IMR-90 (cell line): ENCODE measurements around the gene STARD10. TPM values are rescaled to one million over a fixed set of nuclear protein-coding genes. Genes with fewer than 3 reads are reported as not detected.

ENCODE experiments used
- ATAC-seq: fragments of 200-7000 bp; cut with Tn5 transposase; 2 replicates; pipeline ENCODE4 v1.9.1; 2020; ENCODE audit warnings: low read depth, mild to moderate bottlenecking, moderate library complexity
- BruUV-seq: library from RNA; stranded (reverse); fragments of 400-500 nt; replicated peaks from 2 replicates; lab custom pipeline; 2021; lab: Mats Ljungman, UMichigan
- CTCF ChIA-PET: fragments of 300-600 bp; formaldehyde crosslinking; extraction: SDS; loops from one replicate; lab custom pipeline; 2021; ENCODE audit warnings: antibody characterized with exemption; lab: Yijun Ruan, JAX
- POLR2A ChIA-PET: fragments of 300-600 bp; sonication (Branson Sonifier 250); formaldehyde crosslinking; loops from one replicate; lab custom pipeline; 2022; ENCODE audit warnings: antibody characterized with exemption; ENCODE audit not compliant: unreplicated experiment; lab: Charles Lee
- DNase-seq: peaks from one replicate; pipeline ENCODE4 v3.0.0; 2013
- H2AFZ ChIP-seq: replicated peaks from 2 replicates; pipeline ENCODE3; 2013; ENCODE audit warnings: low read length, mild to moderate bottlenecking; ENCODE audit not compliant: poor library complexity
- H2AK5ac ChIP-seq: 2 replicates; pipeline ENCODE4 v1.6.1; 2013; ENCODE audit warnings: low read depth, low read length, inconsistent platforms
- H2AK9ac ChIP-seq: replicated peaks from 2 replicates; pipeline ENCODE3; 2013; ENCODE audit warnings: mild to moderate bottlenecking, low read depth, low read length, moderate library complexity; ENCODE audit not compliant: poor library complexity
- H2BK120ac ChIP-seq: 2 replicates; pipeline ENCODE4 v1.6.1; 2013; ENCODE audit warnings: low read depth, low read length, inconsistent platforms
- H2BK15ac ChIP-seq: 3 replicates; pipeline ENCODE4 v1.6.1; 2013; ENCODE audit warnings: low read depth, low read length, inconsistent platforms
- H2BK20ac ChIP-seq: 2 replicates; pipeline ENCODE4 v1.6.1; 2013; ENCODE audit warnings: low read depth, mild to moderate bottlenecking, inconsistent platforms, low read length, moderate library complexity
- H2BK5ac ChIP-seq: 2 replicates; pipeline ENCODE4 v1.6.1; 2013; ENCODE audit warnings: mild to moderate bottlenecking, low read depth, low read length, inconsistent platforms; ENCODE audit not compliant: poor library complexity, severe bottlenecking
- H3K14ac ChIP-seq: replicated peaks from 2 replicates; pipeline ENCODE4 v1.6.1; 2013; ENCODE audit warnings: low read depth, low read length, inconsistent platforms
- H3K18ac ChIP-seq: 2 replicates; pipeline ENCODE4 v1.6.1; 2013; ENCODE audit warnings: low read depth, low read length, control low read depth
- H3K23ac ChIP-seq: 2 replicates; pipeline ENCODE4 v1.6.1; 2013; ENCODE audit warnings: low read depth, low read length, inconsistent platforms
- H3K27ac ChIP-seq: 2 replicates; pipeline ENCODE4 v1.5.1; 2013; ENCODE audit warnings: mild to moderate bottlenecking, control low read depth, low read length; ENCODE audit not compliant: insufficient read depth
- H3K27me3 ChIP-seq: 2 replicates; pipeline ENCODE4 v1.6.1; 2013; ENCODE audit warnings: low read length; ENCODE audit not compliant: control insufficient read depth, insufficient read depth
- H3K36me3 ChIP-seq: 2 replicates; pipeline ENCODE4 v1.6.1; 2013; ENCODE audit warnings: low read length, mixed read lengths; ENCODE audit not compliant: control insufficient read depth, insufficient read depth
- H3K4ac ChIP-seq: 2 replicates; pipeline ENCODE4 v1.6.1; 2013; ENCODE audit warnings: low read depth, low read length, inconsistent platforms
- H3K4me1 ChIP-seq: 2 replicates; pipeline ENCODE4 v1.6.1; 2013; ENCODE audit warnings: low read length, mixed read lengths; ENCODE audit not compliant: control insufficient read depth, insufficient read depth
- H3K4me2 ChIP-seq: 2 replicates; pipeline ENCODE4 v1.6.1; 2013; ENCODE audit warnings: low read depth, mild to moderate bottlenecking, control low read depth, low read length, moderate library complexity
- H3K4me3 ChIP-seq: 2 replicates; pipeline ENCODE4 v1.5.1; 2013; ENCODE audit warnings: low read depth, mild to moderate bottlenecking, control low read depth, low read length, moderate library complexity; ENCODE audit not compliant: insufficient read depth
- H3K56ac ChIP-seq: 2 replicates; pipeline ENCODE4 v1.6.1; 2013; ENCODE audit warnings: low read length, inconsistent platforms; ENCODE audit not compliant: insufficient read depth; ENCODE audit errors: extremely low read depth
- H3K79me1 ChIP-seq, 2 experiments: 2 replicates each; pipeline ENCODE4 v1.6.1; 2013; ENCODE audit warnings: low read length in 2 of 2, inconsistent platforms in 1 of 2, low read depth in 1 of 2
- H3K9ac ChIP-seq: 2 replicates; pipeline ENCODE4 v1.6.1; 2013; ENCODE audit warnings: low read depth, low read length, control low read depth
- H3K9me1 ChIP-seq: 2 replicates; pipeline ENCODE4 v1.6.1; 2013; ENCODE audit warnings: low read length, inconsistent platforms; ENCODE audit not compliant: insufficient read depth
- H3K9me3 ChIP-seq: 2 replicates; pipeline ENCODE4 v1.6.1; 2013; ENCODE audit warnings: low read length; ENCODE audit not compliant: control insufficient read depth, insufficient read depth
- H4K20me1 ChIP-seq: 2 replicates; pipeline ENCODE4 v1.6.1; 2013; ENCODE audit warnings: low read length, inconsistent platforms; ENCODE audit not compliant: insufficient read depth
- H4K5ac ChIP-seq: 2 replicates; pipeline ENCODE4 v1.6.1; 2013; ENCODE audit warnings: mild to moderate bottlenecking, low read depth, low read length, control low read depth
- H4K8ac ChIP-seq, 2 experiments: 2 replicates each; pipeline ENCODE4 v1.6.1; 2013; ENCODE audit warnings: low read depth in 2 of 2, low read length in 2 of 2, control low read depth in 1 of 2, inconsistent platforms in 1 of 2
- H4K91ac ChIP-seq: 2 replicates; pipeline ENCODE4 v1.6.1; 2013; ENCODE audit warnings: low read depth, low read length, inconsistent platforms; ENCODE audit not compliant: insufficient read depth
- BHLHE40 ChIP-seq: fragments of 150-350 bp; IDR thresholded peaks from 2 replicates; pipeline ENCODE4 v1.6.1; 2016; ENCODE audit warnings: mild to moderate bottlenecking, low read depth, low read length
- CEBPB ChIP-seq: IDR thresholded peaks from 2 replicates; pipeline ENCODE4 v1.6.1; 2012; ENCODE audit warnings: low read depth, low read length, improper control_type of control experiment
- CHD1 ChIP-seq: IDR thresholded peaks from 2 replicates; pipeline ENCODE4 v1.6.1; 2012; ENCODE audit warnings: low read depth, low read length, improper control_type of control experiment
- MAFK ChIP-seq: IDR thresholded peaks from 2 replicates; pipeline ENCODE4 v1.6.1; 2012; ENCODE audit warnings: low read depth, low read length, improper control_type of control experiment
- MAZ ChIP-seq: IDR thresholded peaks from 2 replicates; pipeline ENCODE4 v1.6.1; 2012; ENCODE audit warnings: low read depth, mild to moderate bottlenecking, low read length, improper control_type of control experiment, moderate library complexity, borderline replicate concordance
- MXI1 ChIP-seq: IDR thresholded peaks from 2 replicates; pipeline ENCODE4 v1.6.1; 2012; ENCODE audit warnings: low read depth, mild to moderate bottlenecking, low read length, moderate library complexity, borderline replicate concordance
- POLR2A ChIP-seq: IDR thresholded peaks from 2 replicates; pipeline ENCODE4 v1.6.1; 2012; ENCODE audit warnings: mild to moderate bottlenecking, low read depth, low read length
- RAD21 ChIP-seq: IDR thresholded peaks from 2 replicates; pipeline ENCODE4 v1.6.1; 2012; ENCODE audit warnings: low read length, improper control_type of control experiment
- RCOR1 ChIP-seq: IDR thresholded peaks from 2 replicates; pipeline ENCODE4 v1.6.1; 2012; ENCODE audit warnings: mild to moderate bottlenecking, low read length, improper control_type of control experiment; ENCODE audit not compliant: insufficient replicate concordance
- SMC3 ChIP-seq: fragments of 150-350 bp; IDR thresholded peaks from 2 replicates; pipeline ENCODE4 v1.6.1; 2016; ENCODE audit warnings: low read depth, mild to moderate bottlenecking, antibody characterized with exemption, low read length, moderate library complexity
- WGBS, 2 experiments: methylation state at CpG; one replicate each; pipeline versions ENCODE4 v1.1.5 to v1.1.7; 2013; ENCODE audit warnings: missing lambda C conversion rate in 2 of 2; ENCODE audit not compliant: insufficient read length in 1 of 2; ENCODE audit errors: extremely low coverage in 2 of 2; 5-methylcytosine and 5-hydroxymethylcytosine counted together
- dilution Hi-C: fragments of 300-500 bp; cut with HindIII; formaldehyde crosslinking; loops from one replicate; pipeline ENCODE4 v1.14.3; 2018; ENCODE audit warnings: low sequenced_read_pairs; ENCODE audit not compliant: unreplicated experiment
- in situ Hi-C: fragments of 300-500 bp; cut with MboI; formaldehyde crosslinking; loops from 3 replicates; pipeline ENCODE4 v1.14.3; 2019; ENCODE audit warnings: low sequenced_read_pairs, inconsistent platforms, mixed read lengths
- intact Hi-C: fragments of 100-400 bp; cut with micrococcal nuclease; formaldehyde crosslinking; loops from 2 replicates; pipeline ENCODE4 v1.10.0; 2022
- polyA plus RNA-seq, 3 experiments: library from polyadenylated mRNA; depleted of rRNA; stranded (reverse); fragments of >200 nt; gene quantifications; 2 replicates each; pipeline ENCODE4 v1.2.3, GENCODE V29; 2012; ENCODE audit warnings: low replicate concordance in 1 of 3
- total RNA-seq: library from RNA; depleted of rRNA; stranded (reverse); fragments of >200 nt; gene quantifications from 2 replicates; pipeline ENCODE4 v1.2.3, GENCODE V29; 2012
- TF ChIP-seq, protein P1 (sequence below): conservative IDR thresholded peaks from 2 replicates; pipeline ENCODE4 v1.5.1; 2012; ENCODE audit warnings: mild to moderate bottlenecking, low read depth, low read length, improper control_type of control experiment

STARD10 gene
- total and polyA plus RNA-seq, 2 of the 4 experiments (the other 2 are of a cell fraction): 23.8 to 37.4 TPM

DNA sequence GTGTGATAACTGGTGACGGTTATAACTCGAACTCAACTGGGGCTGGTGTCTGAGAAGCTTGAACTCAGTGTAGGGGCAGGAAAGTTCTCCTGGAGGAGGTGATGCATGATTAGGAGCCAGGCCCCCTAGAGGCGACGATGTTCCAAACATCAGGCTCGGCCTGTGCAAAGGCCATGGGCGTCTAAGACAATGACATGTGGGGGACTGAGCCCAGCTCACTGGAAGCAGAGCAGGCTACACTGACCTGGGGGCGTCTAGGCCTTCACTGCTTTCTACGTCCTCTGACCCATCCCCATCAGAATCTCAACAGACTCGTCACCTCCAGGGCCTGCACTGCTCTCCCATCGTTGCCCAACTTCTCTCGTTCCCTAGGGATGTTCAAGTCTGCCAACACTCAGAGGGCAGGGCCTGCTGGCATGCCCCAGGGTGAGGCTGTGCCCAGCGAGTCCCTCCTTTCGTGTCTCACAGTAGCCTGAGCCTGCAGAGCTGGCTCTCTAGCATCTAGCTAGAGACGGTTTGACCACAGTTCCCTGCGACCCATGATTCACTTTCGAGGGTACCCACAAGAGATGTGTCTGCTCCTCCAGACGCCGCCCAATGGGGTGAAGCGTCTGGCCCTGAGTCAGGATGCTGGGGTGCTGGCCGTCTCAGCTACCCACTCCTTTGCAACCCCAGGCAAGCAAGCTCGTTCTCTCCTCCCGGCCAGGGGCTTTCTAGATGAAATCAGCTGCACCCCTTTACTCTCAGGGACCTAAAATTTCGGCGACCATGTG, 19.3 kb upstream of the STARD10 start:
- Histone ChIP-seq H3K36me3 (peaks cover 3% of the 10 kb centered on the region; the same call in 1 of the 2 replicates), H3K4me3 (peak overlapping the region; percentile 89), H3K9me3 (no peaks in the 10 kb centered on the region), H3K79me1 (peaks cover 11 to 65% of the 10 kb centered on the region in 2 experiments; a peak in 3 of 4 replicates), H3K4ac (peak overlapping the region; percentile 85), H2AK5ac (peak overlapping the region; percentile 87; the same call in 1 of the 2 replicates), H4K20me1 (no peaks in the 10 kb centered on the region), H2BK5ac (peak overlapping the region; percentile 99), H3K9me1 (peaks cover 16% of the 10 kb centered on the region; the same call in 1 of the 2 replicates), H2BK120ac (peak overlapping the region; percentile 68; the same call in 1 of the 2 replicates), H3K56ac (peak overlapping the region; percentile 84; the same call in 1 of the 2 replicates), H2AK9ac (peak overlapping the region; percentile 95), H4K91ac (peak overlapping the region; percentile 81), H3K27ac (peak overlapping the region; percentile 99), H2BK15ac (no peak overlapping the region), H3K4me1 (peaks cover 22% of the 10 kb centered on the region), H3K14ac (peak overlapping the region; percentile 96), H4K8ac (peak overlapping the region; percentile 64 to 89), H3K4me2 (peak overlapping the region; percentile 89), H4K5ac (peak overlapping the region; percentile 25), H3K18ac (0 out of 2 replicates have a peak overlapping the region, but pooled peaks have one; percentile 8), H3K23ac (peak overlapping the region; percentile 88), H2AFZ (peak overlapping the region; percentile 99), H3K9ac (peak overlapping the region; percentile 95), H3K27me3 (no peaks in the 10 kb centered on the region), H2BK20ac (no peak overlapping the region)
- peak; percentile 60 for DNase-seq
- ChIA-PET POLR2A (interaction anchor here (0.6 kb wide), 1 partner anchor 169 kb away, joined by 3 read pairs; no protein-coding TSS in a partner anchor), CTCF (interaction anchor here (0.6 to 0.8 kb wide), 4 partner anchors 9 to 477 kb away, joined by 3 read pairs; no protein-coding TSS in a partner anchor)
- peak; percentile 0; the same call in 1 of the 2 replicates for ATAC-seq
- in situ Hi-C loops (no loop called here), intact Hi-C loops (loop anchor here (5.0 kb wide), 1 partner anchor 61 kb away; the partner anchor contains the start of gene ARAP1), dilution Hi-C loops (no loop called here)
- no TSS peak for BruUV-seq
- 20% methylated on average over 17 of the region's 24 CpGs; no CpG with 5 or more reads in 1 of the 2 experiments for WGBS, 2 experiments
- TF ChIP-seq BHLHE40 (no peak), CEBPB (peak; percentile 21; the same call in 1 of the 2 replicates), MAZ (0 out of 2 replicates have a peak, but pooled peaks have one; percentile 1), RCOR1 (no peak), CHD1 (no peak), MAFK (no peak), POLR2A (peak; percentile 42; the same call in 1 of the 2 replicates), RAD21 (peak; percentile 47), SMC3 (peak; percentile 38), MXI1 (no peak)
- TF ChIP-seq, protein P1, sequence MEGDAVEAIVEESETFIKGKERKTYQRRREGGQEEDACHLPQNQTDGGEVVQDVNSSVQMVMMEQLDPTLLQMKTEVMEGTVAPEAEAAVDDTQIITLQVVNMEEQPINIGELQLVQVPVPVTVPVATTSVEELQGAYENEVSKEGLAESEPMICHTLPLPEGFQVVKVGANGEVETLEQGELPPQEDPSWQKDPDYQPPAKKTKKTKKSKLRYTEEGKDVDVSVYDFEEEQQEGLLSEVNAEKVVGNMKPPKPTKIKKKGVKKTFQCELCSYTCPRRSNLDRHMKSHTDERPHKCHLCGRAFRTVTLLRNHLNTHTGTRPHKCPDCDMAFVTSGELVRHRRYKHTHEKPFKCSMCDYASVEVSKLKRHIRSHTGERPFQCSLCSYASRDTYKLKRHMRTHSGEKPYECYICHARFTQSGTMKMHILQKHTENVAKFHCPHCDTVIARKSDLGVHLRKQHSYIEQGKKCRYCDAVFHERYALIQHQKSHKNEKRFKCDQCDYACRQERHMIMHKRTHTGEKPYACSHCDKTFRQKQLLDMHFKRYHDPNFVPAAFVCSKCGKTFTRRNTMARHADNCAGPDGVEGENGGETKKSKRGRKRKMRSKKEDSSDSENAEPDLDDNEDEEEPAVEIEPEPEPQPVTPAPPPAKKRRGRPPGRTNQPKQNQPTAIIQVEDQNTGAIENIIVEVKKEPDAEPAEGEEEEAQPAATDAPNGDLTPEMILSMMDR: peak; percentile 58
